Activated T-helper 17 cell treated with anti-CD3 and anti-CD28 coated beads, Interleukin-2, amount 50 U/mL, for 72 hours (primary cell): ENCODE measurements around the gene SLBP. TPM values are rescaled to one million over a fixed set of nuclear protein-coding genes. Genes with fewer than 3 reads are reported as not detected.

ENCODE experiments used
- total RNA-seq, 2 donors: library from RNA; stranded (reverse); gene quantifications; one replicate each; pipeline ENCODE4 v1.2.3, GENCODE V29; 2022

Gene SLBP
- total RNA-seq, 2 donors from 2014 or later, result 68.2 to 132 TPM

Other genes starting within 250 kb of the SLBP start
- 1 to 10 TPM; 1.8 to 2.6 TPM for gene FAM53A, start 28.0 kb downstream of the SLBP start, total RNA-seq
- gene TMEM129, start 9.0 kb upstream of the SLBP start, total RNA-seq, result 10 to 100 TPM; 15.7 to 16.0 TPM
- gene TACC3, start 9.2 kb upstream of the SLBP start, total RNA-seq, result 100 to 1,000 TPM; 151 to 204 TPM
- under 1 TPM in 1 of 2 donors, not detected in 1; 0.05 TPM for gene FGFR3, start 81.0 kb upstream of the SLBP start, total RNA-seq
- 10 to 100 TPM; 21.3 to 71.0 TPM for gene LETM1, start 143.8 kb upstream of the SLBP start, total RNA-seq
- gene NSD2, start 159.1 kb upstream of the SLBP start, total RNA-seq, result 100 to 1,000 TPM; 187 to 239 TPM